Measurements from ENCODE around the gene EFHD2.
"Not testable (repeated sequence)": the region's sequence is repeated elsewhere in the genome, so short reads cannot be mapped to it uniquely, and the experiment has no call there.

The EFHD2 gene, protein sequence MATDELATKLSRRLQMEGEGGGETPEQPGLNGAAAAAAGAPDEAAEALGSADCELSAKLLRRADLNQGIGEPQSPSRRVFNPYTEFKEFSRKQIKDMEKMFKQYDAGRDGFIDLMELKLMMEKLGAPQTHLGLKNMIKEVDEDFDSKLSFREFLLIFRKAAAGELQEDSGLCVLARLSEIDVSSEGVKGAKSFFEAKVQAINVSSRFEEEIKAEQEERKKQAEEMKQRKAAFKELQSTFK

DNA sequence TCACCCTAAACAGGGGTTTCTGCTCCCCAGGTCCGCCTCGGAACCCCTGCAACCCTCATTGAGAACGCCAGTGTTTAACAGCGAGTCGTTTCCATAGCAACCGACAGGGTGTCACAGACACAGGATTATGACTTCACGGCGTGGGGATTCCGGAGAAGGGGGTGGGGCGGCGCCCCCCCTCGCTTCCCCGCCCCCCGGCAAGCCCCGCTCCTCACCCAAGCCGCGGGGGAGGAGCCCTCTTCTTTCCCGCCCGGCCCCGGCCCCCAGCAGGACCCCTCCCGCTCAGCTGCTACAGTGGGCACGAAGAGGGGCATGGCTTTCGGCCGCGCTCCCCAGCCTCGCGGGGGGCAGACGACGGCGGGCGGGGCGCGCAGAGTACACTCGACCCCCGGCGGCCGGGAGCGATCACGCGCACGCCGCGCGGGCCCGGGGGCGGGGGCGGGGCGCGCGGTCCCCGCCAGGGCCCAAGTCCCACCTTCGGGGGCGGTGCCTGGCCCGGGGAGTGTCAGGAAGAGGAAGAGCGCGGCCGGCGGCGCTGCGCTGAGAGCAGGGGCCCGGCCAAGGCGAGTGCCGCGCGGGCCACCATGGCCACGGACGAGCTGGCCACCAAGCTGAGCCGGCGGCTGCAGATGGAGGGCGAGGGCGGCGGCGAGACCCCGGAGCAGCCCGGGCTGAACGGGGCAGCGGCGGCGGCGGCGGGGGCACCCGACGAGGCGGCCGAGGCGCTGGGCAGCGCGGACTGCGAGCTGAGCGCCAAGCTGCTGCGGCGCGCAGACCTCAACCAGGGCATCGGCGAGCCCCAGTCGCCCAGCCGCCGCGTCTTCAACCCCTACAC is at the start of gene EFHD2:
Gene EFHD2 (plus strand): TSS at position 501 of the 835 bp plus-strand sequence. CDS start 84 bp downstream, at position 585.
- DNase-seq: peak in 51 of 58 donors; percentile 21 to 76 (median 49)

DNA sequence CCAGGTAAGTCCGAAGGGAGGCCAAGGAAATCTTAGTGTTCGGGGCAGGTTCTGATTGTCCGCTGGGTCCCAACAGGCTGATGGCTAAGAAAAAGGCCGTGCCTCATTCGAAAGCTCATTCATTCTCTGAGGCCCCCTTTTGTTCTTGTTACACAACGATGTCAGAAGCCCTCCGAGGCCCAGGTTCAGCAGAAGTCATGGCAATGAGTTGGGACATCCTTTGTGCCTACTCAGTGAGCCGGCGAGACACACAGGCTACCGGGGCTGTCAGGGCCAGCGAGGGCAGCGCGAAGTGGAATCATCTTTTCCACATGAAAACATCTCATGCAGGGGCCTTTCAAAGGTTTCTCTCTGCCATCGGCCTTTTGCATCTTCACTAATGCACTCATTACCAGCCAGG is 49.0 kb upstream of the EFHD2 start:
- DNase-seq: no peak

DNA sequence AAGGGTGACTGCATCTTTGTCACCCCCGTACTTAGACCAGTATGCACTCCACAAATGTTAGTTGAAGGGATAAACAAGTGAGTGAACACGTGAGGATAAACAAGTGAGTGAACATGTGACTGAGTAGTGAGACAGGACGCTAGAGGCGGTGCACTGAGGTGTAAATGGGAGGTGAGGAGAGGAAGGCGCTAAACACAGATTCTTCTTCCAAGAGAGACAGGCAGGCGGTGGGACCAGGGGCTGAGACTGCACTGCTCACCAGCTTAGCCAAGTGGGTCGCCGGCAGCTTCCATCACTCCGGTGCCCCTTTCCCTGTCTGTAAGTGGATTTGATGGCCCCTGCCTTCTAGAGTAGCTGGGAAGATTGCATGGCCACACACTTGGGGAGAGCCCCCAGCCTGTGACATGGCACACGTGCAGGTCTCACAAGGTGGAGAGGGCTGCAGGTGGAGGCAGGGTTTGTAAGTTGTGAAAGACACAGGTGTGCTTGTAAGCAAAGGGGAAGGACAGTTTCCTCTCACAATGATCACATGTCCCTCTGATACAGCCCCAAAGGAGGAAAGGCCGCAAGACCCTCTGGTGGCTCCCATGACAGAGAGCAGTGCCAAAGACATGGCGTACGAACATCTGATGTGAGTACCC is 47.5 kb upstream of the EFHD2 start:
- DNase-seq: no peak

DNA sequence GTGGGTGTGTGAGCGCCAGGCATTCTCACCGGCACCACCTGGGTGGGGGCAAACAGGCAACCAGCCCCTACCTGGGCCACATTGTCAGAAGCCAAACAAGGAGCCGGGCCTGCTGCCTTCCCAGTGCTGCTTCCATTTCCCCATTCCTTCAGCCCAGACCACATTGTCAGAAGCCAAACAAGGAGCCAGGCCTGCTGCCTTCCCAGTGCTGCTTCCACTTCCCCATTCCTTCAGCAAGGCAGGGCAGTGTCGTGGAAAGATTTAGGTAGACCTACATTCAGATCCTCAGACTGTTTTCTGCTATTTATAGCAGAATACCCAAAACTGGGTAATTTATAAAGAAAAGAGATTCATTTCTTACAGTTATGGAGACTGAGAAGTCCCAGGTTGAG is 47.0 kb upstream of the EFHD2 start:
- no peak for DNase-seq

DNA sequence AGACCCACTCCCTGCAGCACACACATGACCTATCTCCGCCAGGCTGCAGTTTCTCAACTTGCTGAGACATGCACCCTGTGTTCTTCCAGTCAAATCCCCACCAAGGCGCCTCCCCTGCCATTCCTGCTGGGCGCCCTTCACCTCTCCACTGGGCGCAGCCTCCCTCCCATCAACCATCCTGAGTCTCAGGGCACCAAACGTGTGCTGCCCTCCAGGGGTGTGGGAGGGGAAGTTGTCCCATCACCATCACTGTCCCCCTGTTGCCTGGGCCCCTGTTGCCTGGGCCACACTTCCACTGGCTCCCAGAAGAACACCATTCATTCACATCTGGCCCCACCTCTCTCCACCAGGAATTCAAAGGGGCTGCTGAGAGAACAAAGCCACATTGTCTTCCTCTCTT is 44.9 kb upstream of the EFHD2 start:
- DNase-seq: no peak

DNA sequence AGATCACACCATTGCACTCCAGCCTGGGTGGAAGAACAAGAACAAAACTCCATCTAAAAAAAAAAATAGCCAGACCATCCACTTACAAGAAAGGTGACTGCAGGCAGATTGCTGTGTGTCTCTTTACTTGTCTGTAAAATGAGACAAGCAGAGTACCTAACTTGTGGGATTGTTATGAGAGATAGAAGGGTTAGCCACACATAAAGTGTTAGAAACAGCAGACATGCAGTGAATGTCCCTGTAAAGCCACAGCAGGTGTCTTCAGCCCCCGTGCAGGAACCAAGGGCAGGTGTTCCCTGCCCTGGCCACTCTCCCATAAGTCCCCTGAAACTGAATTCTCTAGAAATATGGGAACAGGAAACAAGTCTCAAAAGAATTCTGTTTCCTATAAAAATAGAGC is 40.8 kb upstream of the EFHD2 start:
- DNase-seq: no peak

DNA sequence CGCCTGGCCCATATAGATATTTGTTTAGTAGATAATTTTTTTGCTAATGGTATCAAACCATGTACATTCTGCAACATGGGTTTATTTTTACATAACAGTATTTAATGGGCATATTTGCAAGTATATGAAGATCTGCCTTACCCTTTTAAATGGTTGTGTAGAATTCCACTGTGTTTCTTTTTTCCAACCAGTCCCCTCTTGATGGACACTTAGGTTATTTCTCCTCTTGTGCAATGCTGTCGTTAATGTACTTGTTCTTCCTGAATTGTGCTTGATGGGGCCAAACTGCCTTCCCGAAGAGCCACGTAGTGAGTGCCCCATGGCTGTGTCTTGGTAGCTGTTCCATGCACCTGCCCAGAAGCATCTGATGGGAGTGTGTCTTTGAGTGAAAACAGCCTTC is 39.4 kb upstream of the EFHD2 start:
- no peak for DNase-seq

DNA sequence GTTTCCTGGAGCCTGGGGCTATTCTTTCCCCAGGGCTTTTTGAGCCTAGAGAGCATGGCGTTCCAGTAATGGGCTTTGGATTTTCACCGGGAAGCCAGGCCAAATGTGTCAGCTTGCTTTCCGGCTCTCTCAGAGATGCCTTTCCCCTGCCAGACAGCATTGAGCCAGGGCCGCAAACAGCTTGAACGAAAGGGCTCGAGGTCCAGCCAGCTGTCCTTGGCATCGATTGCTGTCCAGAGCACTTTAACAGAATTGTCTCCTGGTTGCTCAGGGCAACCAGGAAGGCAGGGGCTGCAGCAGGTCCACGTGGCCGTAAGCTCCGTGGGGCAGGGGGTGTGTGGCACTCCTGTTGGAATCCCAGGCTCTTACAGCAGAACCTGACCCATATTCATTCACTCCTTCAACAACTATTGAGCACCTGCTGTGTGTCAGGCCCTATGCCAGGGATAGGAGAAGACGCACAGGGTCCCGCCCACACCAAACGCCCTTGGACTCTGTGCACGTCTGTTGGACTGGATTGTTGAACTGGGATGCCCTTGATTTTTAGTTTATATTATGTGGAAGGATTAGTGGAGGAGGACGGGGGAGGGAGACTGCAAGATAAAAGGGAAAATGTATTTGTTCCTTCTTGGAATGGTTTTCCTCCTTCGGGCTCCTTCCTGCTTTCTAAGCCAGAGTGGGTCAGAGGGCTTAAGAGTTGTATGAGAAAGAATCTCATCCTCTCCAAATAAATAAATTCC is 38.7 kb upstream of the EFHD2 start:
- peak in 52 of 58 donors; percentile 6 to 83 (median 44) for DNase-seq

DNA sequence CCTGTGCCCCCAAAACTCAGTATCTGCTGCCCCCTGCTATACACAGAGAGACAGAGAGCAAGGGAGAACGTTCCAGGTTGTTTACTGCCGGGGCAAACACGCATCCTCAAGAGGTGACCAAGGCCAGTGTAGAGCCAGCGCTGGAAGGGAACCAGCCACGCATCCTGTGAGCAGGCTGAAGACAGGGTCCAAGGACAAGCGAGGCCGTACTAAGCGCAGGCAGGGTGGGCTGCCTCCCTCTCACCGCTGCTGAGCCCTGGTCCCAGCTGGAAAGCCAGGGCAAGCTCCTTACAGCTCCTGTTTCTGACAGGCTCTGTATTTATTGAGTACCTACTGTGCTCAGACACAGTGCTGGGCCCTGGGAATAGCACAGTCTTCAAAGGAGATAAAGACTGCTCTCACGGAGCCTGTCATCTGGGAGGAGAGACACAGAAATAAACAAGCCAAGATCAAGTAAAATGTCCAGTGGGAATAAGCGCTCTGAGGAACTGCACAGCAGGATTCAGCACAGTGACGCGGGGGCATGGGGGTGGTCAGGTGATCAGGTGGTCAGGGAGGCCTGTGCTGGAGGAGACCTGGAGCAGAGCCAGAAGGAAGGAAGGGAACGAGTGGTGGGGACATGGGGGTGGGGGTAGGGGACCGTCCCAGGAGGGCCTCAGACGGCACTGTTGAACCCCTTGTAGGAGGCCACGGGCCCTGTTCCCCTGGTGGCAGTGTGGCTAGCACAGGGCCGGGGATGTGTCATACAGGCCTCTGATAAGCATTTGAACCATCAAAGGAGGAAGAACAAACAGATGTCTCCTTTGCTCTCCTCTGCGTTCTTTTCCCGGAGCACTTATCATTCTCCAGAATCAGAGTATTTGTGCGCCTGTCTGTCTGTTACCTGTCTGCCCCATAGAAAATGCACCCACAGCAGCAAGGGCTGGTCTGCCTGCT is 37.8 kb upstream of the EFHD2 start:
- no peak for DNase-seq

DNA sequence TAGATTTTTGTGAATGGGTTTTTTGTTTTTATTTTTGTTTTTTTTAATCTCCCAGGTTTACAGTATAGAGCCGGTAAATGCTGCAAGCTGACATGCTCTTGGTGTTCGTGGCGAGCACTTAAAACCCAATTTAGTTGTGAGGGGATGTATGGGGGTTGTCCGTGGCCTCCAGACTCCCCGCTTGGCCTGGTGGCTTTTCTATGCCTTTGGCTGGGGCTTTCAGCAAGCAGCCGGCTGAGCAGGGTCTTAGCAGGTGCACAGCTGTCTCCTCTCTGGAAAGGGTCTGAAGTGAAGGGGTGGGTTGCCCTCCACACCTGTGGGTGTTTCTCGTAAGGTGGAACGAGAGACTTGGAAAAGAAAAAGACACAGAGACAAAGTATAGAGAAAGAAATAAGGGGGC is 31.0 kb upstream of the EFHD2 start:
- DNase-seq: no peak

DNA sequence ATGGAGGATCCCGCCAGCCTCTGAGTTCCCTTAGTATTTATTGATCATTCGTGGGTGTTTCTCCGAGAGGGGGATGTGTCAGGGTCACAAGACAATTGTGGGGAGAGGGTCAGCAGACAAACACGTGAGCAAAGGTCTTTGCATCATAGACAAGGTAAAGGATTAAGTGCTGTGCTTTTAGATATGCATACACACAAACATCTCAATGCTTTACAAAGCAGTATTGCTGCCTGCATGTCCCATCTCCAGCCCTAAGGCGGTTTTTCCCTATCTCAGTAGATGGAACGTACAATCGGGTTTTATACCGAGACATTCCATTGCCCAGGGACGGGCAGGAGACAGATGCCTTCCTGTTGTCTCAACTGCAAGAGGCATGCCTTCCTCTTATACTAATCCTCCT is 30.5 kb upstream of the EFHD2 start:
- DNase-seq: not testable (repeated sequence)

DNA sequence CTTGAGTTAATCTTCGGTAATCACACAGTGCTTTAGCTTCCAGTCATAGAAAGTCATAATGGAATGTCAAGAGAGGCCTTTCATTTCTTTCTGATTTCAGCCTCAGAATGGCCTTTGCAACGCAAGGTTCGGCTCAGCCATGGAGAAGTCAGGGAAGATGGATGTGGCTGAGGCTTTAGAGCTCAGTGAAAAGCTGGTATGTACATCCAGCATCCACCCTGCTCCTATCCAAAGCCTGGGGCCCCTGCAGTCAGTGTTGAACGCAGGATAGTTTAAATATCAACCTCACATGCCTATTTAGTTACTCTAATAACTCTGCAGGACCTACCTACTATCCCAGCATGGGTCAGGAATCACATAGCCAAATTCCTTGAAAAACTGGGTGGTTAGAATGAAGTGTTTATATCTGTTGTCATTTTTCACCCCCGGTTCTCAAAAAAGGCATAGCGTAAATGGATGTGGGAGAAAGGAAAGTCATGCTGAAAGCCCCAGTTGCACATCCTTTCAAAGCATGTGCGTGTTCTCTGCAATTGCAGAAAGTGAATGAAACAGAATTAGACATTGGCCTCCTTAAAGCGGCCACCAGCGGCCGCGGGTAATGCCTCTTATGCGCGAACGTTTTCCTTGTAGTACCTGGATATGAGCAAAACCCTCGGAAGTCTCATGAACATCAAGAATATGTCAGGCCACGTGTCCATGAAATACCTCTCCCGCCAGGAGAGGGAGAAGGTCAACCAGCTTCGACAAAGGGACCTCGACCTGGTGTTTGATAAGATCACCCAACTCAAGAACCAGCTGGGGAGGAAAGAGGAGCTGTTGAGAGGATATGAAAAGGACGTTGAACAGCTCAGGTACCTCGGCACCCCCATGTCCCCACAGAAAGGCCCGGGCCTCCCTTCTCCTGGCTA is 28.8 kb upstream of the EFHD2 start:
- DNase-seq: no peak

DNA sequence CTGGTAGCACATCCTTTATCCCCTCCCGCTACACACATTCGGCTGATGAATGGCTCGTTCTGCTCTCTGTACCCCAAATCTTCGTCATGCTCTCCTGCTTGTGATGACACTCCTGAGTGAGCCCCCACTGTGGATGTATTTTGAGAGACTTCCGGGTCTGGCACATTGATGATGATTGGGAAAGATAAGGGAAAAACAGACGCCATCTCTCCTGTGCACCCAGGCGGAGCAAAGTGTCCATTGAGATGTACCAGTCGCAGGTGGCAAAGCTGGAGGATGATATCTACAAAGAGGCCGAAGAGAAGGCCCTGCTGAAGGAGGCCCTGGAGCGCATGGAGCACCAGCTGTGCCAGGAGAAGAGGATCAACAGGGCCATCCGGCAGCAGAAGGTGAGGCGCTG is 27.9 kb upstream of the EFHD2 start:
- no peak for DNase-seq

DNA sequence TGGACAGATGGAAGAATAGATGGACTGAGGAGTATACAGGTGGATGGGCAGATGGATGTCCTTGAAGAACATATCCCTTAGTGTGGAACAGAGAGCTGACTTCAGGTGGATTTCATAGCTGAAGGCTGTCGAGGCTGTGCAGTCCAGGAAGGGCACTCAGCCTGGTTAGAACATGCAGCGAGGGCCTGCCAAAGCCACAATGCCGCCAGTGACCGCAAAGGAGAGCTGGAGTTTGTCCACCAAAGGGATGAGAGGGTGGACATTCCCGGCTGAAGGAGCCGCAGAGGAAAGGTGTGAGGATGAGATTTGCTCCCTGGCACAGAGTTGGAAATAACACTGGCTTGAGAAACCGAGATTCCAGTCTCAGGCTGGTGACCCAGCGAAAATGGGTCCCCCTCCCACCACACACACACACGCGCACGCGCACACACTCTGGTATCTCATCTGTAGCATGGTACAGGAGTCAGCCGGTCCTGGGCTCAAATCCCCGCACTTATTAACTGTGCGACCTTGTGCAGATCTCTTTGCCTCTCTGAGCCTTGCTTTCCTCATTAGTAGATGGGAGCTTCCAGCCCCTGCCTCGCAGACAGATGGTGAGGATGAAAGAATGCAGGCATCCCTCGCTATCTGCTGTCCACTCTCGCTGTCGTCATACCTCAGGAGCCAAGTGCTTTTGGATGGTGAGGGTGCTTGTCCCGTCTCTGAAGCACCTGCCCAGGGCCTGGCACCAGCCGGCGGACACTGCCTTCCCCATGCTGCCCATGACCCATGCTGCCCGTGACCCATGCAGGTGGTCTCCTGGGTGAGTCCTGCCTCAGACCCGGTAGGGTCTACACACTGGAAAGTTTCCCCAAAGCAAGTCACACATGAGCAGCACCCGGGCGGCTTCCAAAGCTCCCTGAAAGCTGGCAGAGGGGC is 26.8 kb upstream of the EFHD2 start:
- no peak for DNase-seq

DNA sequence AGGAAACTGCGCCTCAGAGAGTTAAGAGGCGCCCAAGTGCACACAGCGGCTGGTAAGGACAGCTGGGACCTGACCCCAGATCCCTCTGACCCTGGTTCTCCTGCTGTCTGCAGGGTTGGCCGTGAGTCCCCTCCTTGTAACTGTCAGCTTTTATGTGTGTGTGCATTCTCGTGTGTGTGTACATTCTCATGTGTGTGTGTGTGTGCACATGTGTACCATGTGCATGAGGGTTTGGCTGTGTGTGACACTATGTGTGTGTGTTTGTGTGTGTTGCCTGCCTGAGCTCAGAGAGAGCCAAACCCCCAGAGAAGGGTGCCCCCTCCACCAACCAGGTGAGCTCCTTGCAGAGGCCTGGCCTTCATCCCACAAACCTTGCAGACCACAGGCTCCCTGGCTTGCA is 25.9 kb upstream of the EFHD2 start:
- DNase-seq: peak in 1 of 58 donors; percentile 58

DNA sequence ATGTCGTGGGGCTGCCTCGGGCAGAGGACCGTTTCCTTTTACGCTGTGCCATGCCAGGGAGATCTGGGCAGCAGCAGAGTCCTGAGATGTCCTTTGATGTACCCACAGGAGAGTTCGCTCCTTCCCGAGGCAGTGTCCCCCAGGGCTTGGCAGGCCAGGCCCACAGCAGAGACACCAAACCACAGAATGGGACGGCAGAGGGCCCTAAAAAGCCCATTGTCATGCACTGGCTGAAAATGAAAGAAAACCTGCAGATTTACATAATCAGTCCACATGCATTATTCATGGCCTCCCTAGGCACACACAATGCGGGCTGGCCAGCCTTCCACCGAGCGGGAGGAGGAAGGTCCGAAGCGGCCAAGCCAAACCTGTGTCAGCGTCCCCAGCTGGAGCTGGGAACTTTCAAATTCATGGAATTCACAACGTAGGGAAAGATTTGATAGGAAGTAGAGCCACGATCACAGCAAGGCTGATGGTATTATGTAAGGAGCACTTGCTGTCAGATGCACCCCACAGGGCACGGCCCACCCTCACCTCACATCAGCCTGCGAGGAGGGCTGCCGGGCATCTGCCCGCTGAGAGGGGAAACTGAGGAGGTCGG is 25.3 kb upstream of the EFHD2 start:
- DNase-seq: peak in 55 of 58 donors; percentile 18 to 86 (median 57)

DNA sequence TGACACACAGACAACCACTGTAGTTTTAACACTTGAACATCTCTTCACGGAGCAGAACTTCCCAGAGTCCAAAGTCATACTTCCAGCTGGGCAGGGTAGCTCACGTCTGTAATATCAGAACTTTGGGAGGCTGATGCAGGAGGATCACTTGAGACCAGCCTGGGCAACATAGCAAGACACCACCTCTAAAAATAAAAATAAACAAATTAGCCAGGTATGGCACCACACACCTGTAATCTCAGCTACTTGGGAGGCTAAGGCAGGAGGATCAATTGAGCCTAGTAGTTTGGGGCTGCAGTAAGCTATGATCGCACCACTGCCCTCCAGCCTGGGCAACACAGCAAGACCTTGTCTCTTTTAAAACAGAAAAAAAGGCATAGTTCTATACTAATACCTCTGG is 24.3 kb upstream of the EFHD2 start:
- DNase-seq: no peak
